ENCODE results near the gene SPRN.

Gene SPRN

DNA sequence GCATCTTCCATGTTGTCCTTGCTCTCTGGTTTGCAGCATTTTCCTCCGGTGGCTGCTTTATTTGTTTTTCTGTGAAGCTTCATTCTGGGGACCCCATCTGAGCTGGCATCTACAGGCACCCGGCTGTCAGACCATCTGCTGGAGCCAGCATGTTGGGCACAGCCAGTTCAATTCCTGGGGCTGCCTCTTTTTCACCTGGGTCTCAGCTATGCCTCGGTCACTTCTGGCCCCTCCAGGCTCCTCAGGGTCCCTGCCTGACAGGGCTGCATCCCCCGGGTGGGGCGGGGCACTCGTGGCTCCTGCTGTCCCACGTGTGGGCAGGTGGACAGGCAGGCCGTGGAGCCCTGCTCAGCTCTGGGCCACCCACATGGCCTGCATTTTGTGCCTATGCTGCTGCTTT, 37.4 kb upstream of the SPRN start:
- H3K4me1 ChIP-seq (ENCODE audit: low read length), result no peaks in the 10 kb centered on the region
- H2AFZ ChIP-seq (ENCODE audit: low read length), result no peak overlapping the region
- no peak overlapping the region for H3K27ac ChIP-seq (ENCODE audit: low read length)
- H3K9me2 ChIP-seq (replicated peaks; ENCODE audit: insufficient read depth, low read length), result no peaks in the 10 kb centered on the region
- no peaks in the 10 kb centered on the region for H3K36me3 ChIP-seq (replicated peaks; ENCODE audit: insufficient read depth, low read length)
- no peaks in the 10 kb centered on the region for H3F3A ChIP-seq (ENCODE audit: insufficient read depth, low read length)
- no peaks in the 10 kb centered on the region for H4K20me1 ChIP-seq (ENCODE audit: insufficient read depth, low read length)
- H3K9me3 ChIP-seq (replicated peaks; ENCODE audit: insufficient read depth, low read length), result no peaks in the 10 kb centered on the region
- H3K9ac ChIP-seq (ENCODE audit: low read length), result no peak overlapping the region
- no peak overlapping the region for H3K4me3 ChIP-seq (ENCODE audit: low read length)
- no peaks in the 10 kb centered on the region for H3K27me3 ChIP-seq (replicated peaks; ENCODE audit: insufficient read depth, low read length)
- no peak for DNase-seq
- no peak overlapping the region for H3K4me2 ChIP-seq (ENCODE audit: low read depth, low read length)
- TF ChIP-seq EZH2 (optimal IDR thresholded peaks at IDR 0.05; ENCODE audit: low read depth, low read length) (no peak), EZH2phosphoT487 (IDR thresholded peaks at IDR 0.05; ENCODE audit: low read length) (no peak), CTCF (IDR thresholded peaks at IDR 0.05; ENCODE audit: low read length) (no peak)
- no peaks in the 10 kb centered on the region for H3K79me2 ChIP-seq (ENCODE audit: low read length)

GRCh38 chr10:133461027-133461426, 36.6 kb upstream of the SPRN start:
- no peak for DNase-seq

GRCh38 chr10:133460208-133460769, 35.9 kb upstream of the SPRN start:
- no peaks in the 10 kb centered on the region for H3K36me3 ChIP-seq (replicated peaks; ENCODE audit: insufficient read depth, low read length)
- no peaks in the 10 kb centered on the region for H3K9me2 ChIP-seq (replicated peaks; ENCODE audit: insufficient read depth, low read length)
- no peaks in the 10 kb centered on the region for H3K9me3 ChIP-seq (replicated peaks; ENCODE audit: insufficient read depth, low read length)
- no peak for DNase-seq
- no peak overlapping the region for H3K4me3 ChIP-seq (ENCODE audit: low read length)
- no peak overlapping the region for H3K9ac ChIP-seq (ENCODE audit: low read length)
- H4K20me1 ChIP-seq (ENCODE audit: insufficient read depth, low read length), result no peaks in the 10 kb centered on the region
- no peak overlapping the region for H3K4me2 ChIP-seq (ENCODE audit: low read depth, low read length)
- H2AFZ ChIP-seq (ENCODE audit: low read length), result no peak overlapping the region
- H3K4me1 ChIP-seq (ENCODE audit: low read length), result no peaks in the 10 kb centered on the region
- H3F3A ChIP-seq (ENCODE audit: insufficient read depth, low read length), result no peaks in the 10 kb centered on the region
- TF ChIP-seq CTCF (IDR thresholded peaks at IDR 0.05; ENCODE audit: low read length) (no peak), EZH2 (optimal IDR thresholded peaks at IDR 0.05; ENCODE audit: low read depth, low read length) (no peak), EZH2phosphoT487 (IDR thresholded peaks at IDR 0.05; ENCODE audit: low read length) (no peak)
- no peaks in the 10 kb centered on the region for H3K79me2 ChIP-seq (ENCODE audit: low read length)
- H3K27me3 ChIP-seq (replicated peaks; ENCODE audit: insufficient read depth, low read length), result no peaks in the 10 kb centered on the region
- no peak overlapping the region for H3K27ac ChIP-seq (ENCODE audit: low read length)

More at GRCh38 chr10:133461027-133461426, 36.6 kb upstream of the SPRN start:
- Histone ChIP-seq H3K4me3 (ENCODE audit: low read length) (no peak overlapping the region), H3K9me3 (replicated peaks; ENCODE audit: insufficient read depth, low read length) (no peaks in the 10 kb centered on the region), H3K36me3 (replicated peaks; ENCODE audit: insufficient read depth, low read length) (no peaks in the 10 kb centered on the region), H3K27me3 (replicated peaks; ENCODE audit: insufficient read depth, low read length) (no peaks in the 10 kb centered on the region), H3K4me1 (ENCODE audit: low read length) (no peaks in the 10 kb centered on the region), H3K9ac (ENCODE audit: low read length) (no peak overlapping the region), H2AFZ (ENCODE audit: low read length) (no peak overlapping the region), H3K27ac (ENCODE audit: low read length) (no peak overlapping the region), H3K9me2 (replicated peaks; ENCODE audit: insufficient read depth, low read length) (no peaks in the 10 kb centered on the region), H4K20me1 (ENCODE audit: insufficient read depth, low read length) (no peaks in the 10 kb centered on the region), H3F3A (ENCODE audit: insufficient read depth, low read length) (no peaks in the 10 kb centered on the region), H3K4me2 (ENCODE audit: low read depth, low read length) (no peak overlapping the region), H3K79me2 (ENCODE audit: low read length) (no peaks in the 10 kb centered on the region)
- no peak for TF ChIP-seq EZH2phosphoT487 (IDR thresholded peaks at IDR 0.05; ENCODE audit: low read length)
- no peak for TF ChIP-seq EZH2 (optimal IDR thresholded peaks at IDR 0.05; ENCODE audit: low read depth, low read length)
- no peak for TF ChIP-seq CTCF (IDR thresholded peaks at IDR 0.05; ENCODE audit: low read length)
